Measurements from ENCODE around the gene P2RY14. TPM values are rescaled to one million over a fixed set of nuclear protein-coding genes. Genes with fewer than 3 reads are reported as not detected.
A peak's percentile ranks its signal among the peaks of the same experiment; 100 is the strongest.

The P2RY14 gene
- total and polyA plus RNA-seq, 2 of the 13 experiments (the other 11 are each of a cell fraction or from before 2014, with no cell fraction given) = not detected

- TF ChIP-seq PAXIP1 (CRISPR knock-in tag; conservative IDR thresholded peaks at IDR 0.05) (peak; percentile 55; the same call in 1 of the 2 replicates), CSRNP2 (CRISPR knock-in tag; conservative IDR thresholded peaks at IDR 0.05; ENCODE audit: low read depth) (no peak), ZNF605 (CRISPR knock-in tag; IDR thresholded peaks at IDR 0.05) (0 out of 2 replicates have a peak, but pooled peaks have one; percentile 51), HOXA3 (CRISPR knock-in tag; IDR thresholded peaks at IDR 0.05) (peak; percentile 25; the same call in 1 of the 2 replicates), HMGXB4 (CRISPR knock-in tag; IDR thresholded peaks at IDR 0.05; ENCODE audit: borderline replicate concordance in 1 of 2, low read depth in 1 of 2) (0 out of 4 replicates have a peak, but pooled peaks of 1 of the 2 experiments have one; percentile 45), ZNF644 (CRISPR knock-in tag; IDR thresholded peaks at IDR 0.05; ENCODE audit: low read depth) (0 out of 2 replicates have a peak, but pooled peaks have one; percentile 30), HDAC1 (CRISPR knock-in tag; IDR thresholded peaks at IDR 0.05) (peak; percentile 11; the same call in 1 of the 2 replicates), ZNF292 (CRISPR knock-in tag; IDR thresholded peaks at IDR 0.05; ENCODE audit: borderline replicate concordance, low read depth) (0 out of 2 replicates have a peak, but pooled peaks have one; percentile 62), TIGD3 (CRISPR knock-in tag; IDR thresholded peaks at IDR 0.05; ENCODE audit: borderline replicate concordance) (no peak), ZNF431 (CRISPR knock-in tag; IDR thresholded peaks at IDR 0.05; ENCODE audit: borderline replicate concordance, low read depth) (no peak), ZBTB39 (CRISPR knock-in tag; IDR thresholded peaks at IDR 0.05) (peak; percentile 71; the same call in 1 of the 2 replicates), ZMYM4 (CRISPR knock-in tag; IDR thresholded peaks at IDR 0.05) (peak; percentile 58), HNF4A (CRISPR knock-in tag; IDR thresholded peaks at IDR 0.05) (0 out of 2 replicates have a peak, but pooled peaks have one; percentile 23), SMC3 (IDR thresholded peaks at IDR 0.05; ENCODE audit: low read length) (0 out of 2 replicates have a peak, but pooled peaks have one; percentile 47), GATAD2A (CRISPR knock-in tag; IDR thresholded peaks at IDR 0.05) (0 out of 2 replicates have a peak, but pooled peaks have one; percentile 18), SOX13 (IDR thresholded peaks at IDR 0.05) (no peak), SOX13 (CRISPR knock-in tag; conservative IDR thresholded peaks at IDR 0.05 in 1 of 2, IDR thresholded peaks at IDR 0.05 in 1 of 2) (peak in 1 of 2 experiments; percentile 39; a peak in 2 of 4 replicates)
Observed at GRCh38 chr3:151210676-151211381, 67.5 kb downstream of the P2RY14 start (continued).

All from HepG2 (cell line).